Heart right ventricle (tissue), 16 donors: ENCODE data around the gene CLMN. TPM values are rescaled to one million over a fixed set of nuclear protein-coding genes. Genes with fewer than 3 reads are reported as not detected.
A peak's percentile ranks its signal among the peaks of the same experiment; 100 is the strongest.
"Not testable (repeated sequence)": the region's sequence is repeated elsewhere in the genome, so short reads cannot be mapped to it uniquely, and the experiment has no call there.

Source experiments
- ATAC-seq, 8 donors: fragments of 200-7000 bp; cut with Tn5 transposase; one replicate each; pipeline ENCODE4 v1.9.1; 2020; ENCODE audit warnings: mild to moderate bottlenecking in 8 of 8, moderate library complexity in 8 of 8, moderate number of reproducible peaks in 1 of 8
- DNase-seq, 2 donors: peaks; one replicate each; pipeline ENCODE4 v3.0.0-alpha.2; 2020
- H3K27ac ChIP-seq, 10 donors: fragments of 200-600 bp; sonication (generic) in 2 of 10; one replicate each; pipeline versions ENCODE4 v1.5.0 to v1.8.0; 2020 to 2022; ENCODE audit warnings: mild to moderate bottlenecking in 3 of 10
- H3K27me3 ChIP-seq, 7 donors: fragments of 200-600 bp; one replicate each; pipeline ENCODE4 v1.8.0; 2021 to 2022; ENCODE audit warnings: mild to moderate bottlenecking in 2 of 7
- H3K36me3 ChIP-seq, 9 donors: fragments of 200-600 bp; sonication (generic) in 1 of 9; one replicate each; pipeline versions ENCODE4 v1.5.0 to v1.8.0; 2020 to 2022; ENCODE audit warnings: mild to moderate bottlenecking in 2 of 9
- H3K4me1 ChIP-seq, 9 donors: fragments of 200-600 bp; sonication (generic) in 1 of 9; one replicate each; pipeline versions ENCODE4 v1.5.0 to v1.8.0; 2020 to 2022; ENCODE audit warnings: mild to moderate bottlenecking in 4 of 9
- H3K4me3 ChIP-seq, 10 donors: fragments of 200-600 bp; sonication (generic) in 2 of 10; one replicate each; pipeline versions ENCODE4 v1.5.0 to v1.8.0; 2020 to 2022; ENCODE audit warnings: mild to moderate bottlenecking in 7 of 10, moderate library complexity in 2 of 10
- H3K9me3 ChIP-seq, 11 donors: fragments of 200-600 bp in 10 of 11; sonication (generic) in 2 of 11; one replicate each; pipeline versions ENCODE4 v1.5.0 to v1.8.0; 2013 to 2022; ENCODE audit warnings: mild to moderate bottlenecking in 2 of 11, control low read depth in 1 of 11, moderate library complexity in 1 of 11
- CTCF ChIP-seq, 9 donors: fragments of 200-600 bp; sonication (generic) in 2 of 9; IDR thresholded peaks; one replicate each; pipeline versions ENCODE4 v1.5.0 to v1.8.0; 2021 to 2022; ENCODE audit warnings: antibody characterized with exemption in 9 of 9, mild to moderate bottlenecking in 5 of 9, moderate library complexity in 1 of 9
- WGBS, 2 donors: extraction: QIAGEN DNeasy Blood & Tissue Kit; methylation state at CpG; one replicate each; pipeline ENCODE4 v1.1.7; 2013; ENCODE audit warnings: inconsistent platforms in 1 of 2; 5-methylcytosine and 5-hydroxymethylcytosine counted together
- intact Hi-C, 10 donors: fragments of 100-400 bp; cut with DNase I; formaldehyde crosslinking; loops; one replicate each; pipeline versions ENCODE4 v1.11.1 to v1.14.2; 2022
- polyA plus RNA-seq, 2 donors: library from polyadenylated mRNA; stranded (reverse); fragments of 200-250 nt; gene quantifications; one replicate each; pipeline ENCODE4 v1.2.3, GENCODE V29; 2013
- total RNA-seq, 10 donors: library from RNA; stranded (reverse); fragmentation: NEBNext Ultra II Directional in 3 of 10; extraction: Animal tissue kit (Norgen Biotek cat#: 25700) in 3 of 10; gene quantifications; one replicate each; pipeline versions ENCODE4 v1.2.1 to v1.2.4, GENCODE V29; 2021 to 2023
- donor health status: Arrhythmogenic right ventricular cardiomyopathy.
- donor health status: ischemic (EF 13 %, LVEDD 7.1; RV severe dilation, severe dysfunction).
- donor health status: healthy with polysubstance abuse.
- donor health status: DM: no; HTN: yes; CAD: no.
- donor health status: DM: no; HTN: no; CAD: no.
- donor health status: ischemic (EF 25% LVEDD 6.9; RV normal size, moderate dysfunction).
- donor health status: ischemic (EF 25% LVEDD 5.7; RV mildly dilated, moderate dysfunction).
- donor health status: healthy.
- donor health status: DM: yes; HTN: yes; CAD: no.
- donor health status: Ischemic cardiomyopathy.
- donor health status: ischemic (EF 35%, LVEDD 5.7; RV mildly dilated, moderate dysfunction).
- donor health status: nonischemic (EF 11% LVEDD 7.7; RV severe dilation, severe dysfunction).
- donor health status: DM: yes; HTN: yes; CAD: no.
- donor health status: PGD.
- donor health status: ischemic (EF 29% LVEDD 5.4; RV normal size, mild dysfunction).
- donor health status: nonischemic (EF 23%, LVEDD 6.1; RV moderate dilation, normal function).

The CLMN gene
- total and polyA plus RNA-seq, 12 donors, result 2.6 to 14.5 (median 5.9) TPM

- Histone ChIP-seq H3K4me3 (no peak overlapping the region), H3K4me1 (peaks cover 14 to 40% (median 19%) of the 10 kb centered on the region in 9 donors), H3K27me3 (no peaks in the 10 kb centered on the region), H3K9me3 (no peaks in the 10 kb centered on the region), H3K36me3 (no peaks in the 10 kb centered on the region), H3K27ac (no peak overlapping the region)
- WGBS, 2 donors, result 91 to 96% methylated on average over 6 of the region's 6 CpGs
- TF ChIP-seq CTCF (IDR thresholded peaks at IDR 0.05), result no peak
- DNase-seq (no peak), ATAC-seq (no peak)
- intact Hi-C loops, result no loop called here
Measured at GRCh38 chr14:95287176-95287754, 32.4 kb downstream of the CLMN start.

- WGBS, 2 donors, result 57 to 65% methylated on average over 5 of the region's 5 CpGs
- H3K4me1 ChIP-seq, result peaks cover 13 to 40% (median 17%) of the 10 kb centered on the region in 9 donors
- H3K9me3 ChIP-seq, result no peaks in the 10 kb centered on the region
- ATAC-seq (no peak), DNase-seq (no peak)
- TF ChIP-seq CTCF (IDR thresholded peaks at IDR 0.05), result no peak
- no peaks in the 10 kb centered on the region for H3K27me3 ChIP-seq
- no peak overlapping the region for H3K27ac ChIP-seq
- H3K36me3 ChIP-seq, result no peaks in the 10 kb centered on the region
- H3K4me3 ChIP-seq, result no peak overlapping the region
- intact Hi-C loops, result no loop called here
Measured at GRCh38 chr14:95286645-95287044, 33.1 kb downstream of the CLMN start.

- DNase-seq, result no peak
- no peak for ATAC-seq
- TF ChIP-seq CTCF (IDR thresholded peaks at IDR 0.05), result no peak
- H3K27ac ChIP-seq, result no peak overlapping the region
- WGBS, 2 donors, result 70 to 95% methylated on average over 4 of the region's 4 CpGs
- H3K9me3 ChIP-seq, result no peaks in the 10 kb centered on the region
- H3K36me3 ChIP-seq, result no peaks in the 10 kb centered on the region
- H3K27me3 ChIP-seq, result no peaks in the 10 kb centered on the region
- peaks cover 2 to 31% (median 6%) of the 10 kb centered on the region in 9 donors for H3K4me1 ChIP-seq
- intact Hi-C loops, result no loop called here
- no peak overlapping the region for H3K4me3 ChIP-seq
Measured at GRCh38 chr14:95285566-95285965, 34.1 kb downstream of the CLMN start.

- Histone ChIP-seq H3K4me1 (peaks cover 0 to 22% (median 0%) of the 10 kb centered on the region in 9 donors), H3K27ac (peak overlapping the region in 1 of 10 donors; percentile 24)
- H3K9me3 ChIP-seq, intact Hi-C loops, DNase-seq, H3K4me3 ChIP-seq, ATAC-seq, H3K36me3 ChIP-seq, H3K27me3 ChIP-seq: not testable (repeated sequence)
- WGBS, 2 donors, result 91 to 95% methylated on average over 3 of the region's 3 CpGs
Measured at GRCh38 chr14:95283802-95284201, 35.9 kb downstream of the CLMN start.

GRCh38 chr14:95282986-95283380 is 36.7 kb downstream of the CLMN start:
- DNase-seq, H3K4me3 ChIP-seq, H3K27me3 ChIP-seq, H3K9me3 ChIP-seq, intact Hi-C loops, H3K36me3 ChIP-seq: not testable (repeated sequence)
- Histone ChIP-seq H3K4me1 (peaks cover 0 to 22% (median 0%) of the 10 kb centered on the region in 9 donors), H3K27ac (peak overlapping the region in 4 of 10 donors; percentile 2 to 46 (median 28))
- WGBS, 2 donors, result 76 to 86% methylated on average over 5 of the region's 5 CpGs
- peak in 4 of 8 donors; percentile 17 to 37 (median 26) for ATAC-seq
